GM12892 (cell line): ENCODE results near the gene USP3.
"Not testable (repeated sequence)": the region's sequence is repeated elsewhere in the genome, so short reads cannot be mapped to it uniquely, and the experiment has no call there.

Experiments
- DNase-seq: peaks from one replicate; pipeline ENCODE4 v3.0.0; 2011; ENCODE audit not compliant: insufficient read length
- FAIRE-seq: peaks from 2 replicates; lab custom pipeline; 2011; peaks lifted over from hg19 to GRCh38; lab: Jason Lieb, UNC
- POLR2A ChIP-seq: IDR thresholded peaks from 2 replicates; pipeline ENCODE4 v1.6.1; 2011; ENCODE audit warnings: low read depth, low read length, control low read depth
- POLR2AphosphoS5 ChIP-seq: IDR thresholded peaks from 2 replicates; pipeline ENCODE4 v1.6.1; 2011; ENCODE audit warnings: low read depth, low read length, control low read depth
- TAF1 ChIP-seq: IDR thresholded peaks from 2 replicates; pipeline ENCODE4 v1.6.1; 2011; ENCODE audit warnings: low read depth, mild to moderate bottlenecking, control low read depth, low read length, borderline replicate concordance

USP3 gene

GRCh38 chr15:63509955-63510940 is 5.9 kb downstream of the USP3 start:
- TF ChIP-seq POLR2AphosphoS5: no peak
- TF ChIP-seq POLR2A: no peak
- no peak for TF ChIP-seq TAF1
- DNase-seq (no peak), FAIRE-seq (no peak)

DNA sequence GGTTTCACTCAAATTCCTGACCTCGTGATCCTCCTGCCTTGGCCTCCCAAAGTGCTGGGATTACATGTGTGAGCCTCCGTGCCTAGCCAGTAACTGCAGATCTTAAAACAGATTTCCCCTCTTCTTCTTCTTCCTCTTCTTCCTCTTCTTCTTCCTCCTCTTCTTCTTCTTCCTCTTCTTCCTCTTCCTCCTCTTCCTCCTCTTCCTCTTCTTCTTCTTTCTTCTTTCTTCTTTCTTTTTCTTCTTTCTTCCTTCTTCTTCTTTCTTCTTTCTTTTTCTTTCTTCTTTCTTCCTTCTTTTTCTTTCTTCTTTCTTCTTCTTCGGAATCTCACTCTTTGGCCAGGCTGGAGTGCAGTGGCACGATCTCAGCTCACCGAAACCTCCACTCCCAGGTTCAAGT is 7.8 kb downstream of the USP3 start:
- FAIRE-seq (no peak), DNase-seq (no peak)
- TF ChIP-seq TAF1: no peak
- no peak for TF ChIP-seq POLR2A
- TF ChIP-seq POLR2AphosphoS5: no peak

GRCh38 chr15:63513271-63513670 is 8.9 kb downstream of the USP3 start:
- TF ChIP-seq POLR2AphosphoS5 (no peak), TAF1 (no peak), POLR2A (no peak)
- no peak for FAIRE-seq
- DNase-seq: no peak

GRCh38 chr15:63513728-63514127 is 9.3 kb downstream of the USP3 start:
- TF ChIP-seq POLR2AphosphoS5 (no peak), POLR2A (no peak), TAF1 (no peak)
- DNase-seq (no peak), FAIRE-seq (no peak)

DNA sequence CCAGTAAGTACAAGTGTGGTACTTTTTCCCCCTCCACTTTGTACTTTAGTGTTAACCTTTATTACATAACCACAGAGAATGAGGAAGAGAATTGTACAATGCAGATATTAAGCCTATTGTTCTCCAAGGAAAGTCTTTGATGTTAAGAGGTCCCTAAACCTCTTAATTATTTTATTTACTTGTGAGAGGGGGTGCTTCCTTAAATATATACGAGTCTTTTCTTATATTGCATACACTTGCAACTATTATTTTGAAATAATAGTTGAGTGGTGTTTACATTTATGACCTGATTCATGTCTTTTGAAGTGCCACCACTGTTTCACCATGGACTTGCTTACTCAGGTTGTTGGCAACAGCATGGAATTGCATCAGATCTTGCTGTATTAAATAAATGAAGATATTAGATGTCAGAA is 10.1 kb downstream of the USP3 start:
- no peak for DNase-seq
- no peak for TF ChIP-seq POLR2AphosphoS5
- no peak for TF ChIP-seq POLR2A
- no peak for TF ChIP-seq TAF1
- FAIRE-seq: no peak

GRCh38 chr15:63517202-63517601 is 12.8 kb downstream of the USP3 start:
- TF ChIP-seq POLR2AphosphoS5: no peak
- no peak for TF ChIP-seq TAF1
- no peak for TF ChIP-seq POLR2A
- FAIRE-seq: no peak
- no peak for DNase-seq

DNA sequence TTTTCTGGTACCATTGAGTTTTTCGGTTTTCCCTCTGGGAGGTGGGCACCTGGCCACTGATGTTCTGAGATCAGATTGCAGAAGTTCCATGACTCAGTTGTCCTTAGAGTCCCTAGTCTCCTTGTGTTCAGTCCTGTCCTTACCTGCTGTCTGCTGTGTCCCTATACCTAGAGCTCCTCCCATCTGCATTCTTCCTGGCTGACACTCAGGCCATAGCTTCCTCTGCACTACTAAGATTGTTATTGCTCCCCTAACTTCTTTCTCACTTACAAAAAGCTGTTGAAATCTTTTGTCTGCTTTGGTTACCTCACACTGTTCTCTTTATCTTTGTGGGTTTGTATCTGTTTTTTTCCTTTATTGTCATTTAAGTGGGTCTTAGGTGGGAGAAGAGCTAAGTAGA is 13.2 kb downstream of the USP3 start:
- DNase-seq (no peak), FAIRE-seq (no peak)
- no peak for TF ChIP-seq POLR2A
- TF ChIP-seq TAF1: no peak
- TF ChIP-seq POLR2AphosphoS5: no peak

DNA sequence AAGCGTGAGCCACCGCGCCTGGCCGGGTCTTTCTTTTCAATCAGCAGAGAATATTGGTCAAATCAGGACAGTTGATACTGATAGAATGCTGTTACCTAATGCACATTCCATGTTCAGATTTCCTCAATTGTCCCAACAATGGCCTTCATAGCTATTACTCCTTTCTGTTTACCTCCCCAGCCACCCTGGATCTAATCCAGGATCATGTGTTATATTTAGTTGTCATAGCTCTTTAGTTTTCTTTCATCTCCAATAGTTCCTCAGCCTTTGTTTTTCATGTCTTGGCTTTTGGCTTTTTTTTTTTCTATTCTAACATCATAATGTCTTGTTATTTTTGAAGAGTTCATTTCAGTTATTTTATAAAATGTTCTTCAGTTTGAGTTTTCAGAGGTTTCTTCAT is 14.6 kb downstream of the USP3 start:
- FAIRE-seq (no peak), DNase-seq (no peak)
- TF ChIP-seq POLR2AphosphoS5 (no peak), POLR2A (no peak), TAF1 (no peak)

DNA sequence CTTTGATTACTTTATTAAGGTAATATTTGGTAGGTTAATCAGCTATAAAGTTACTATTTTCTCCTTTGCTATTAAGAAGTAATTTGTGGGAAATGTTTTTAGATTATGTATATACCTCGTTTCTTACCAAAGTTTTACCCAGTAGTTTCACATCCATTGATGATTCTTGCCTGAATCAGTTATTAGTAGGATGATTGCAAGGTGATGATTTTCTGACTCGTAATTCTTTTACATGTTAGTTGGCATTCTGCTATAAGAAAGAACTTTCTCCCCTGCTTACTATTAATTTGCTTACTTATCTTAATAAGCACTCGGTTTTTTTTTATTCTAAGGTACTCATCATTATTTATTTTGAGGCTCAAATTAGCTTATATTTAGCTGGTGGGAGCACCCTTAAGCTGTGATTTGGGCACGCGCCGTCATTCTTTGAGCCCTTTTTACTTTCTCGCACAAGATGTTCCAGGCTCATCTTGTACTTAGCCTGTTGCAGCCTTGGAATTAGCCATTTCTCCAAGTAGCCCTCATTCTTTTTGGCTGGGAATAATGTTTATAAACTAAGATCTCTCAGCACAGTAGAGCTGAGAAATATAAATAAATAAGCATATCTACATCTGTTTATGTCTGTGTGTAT is 15.3 kb downstream of the USP3 start:
- TF ChIP-seq POLR2AphosphoS5: no peak
- TF ChIP-seq POLR2A: no peak
- no peak for TF ChIP-seq TAF1
- DNase-seq (no peak), FAIRE-seq (no peak)

DNA sequence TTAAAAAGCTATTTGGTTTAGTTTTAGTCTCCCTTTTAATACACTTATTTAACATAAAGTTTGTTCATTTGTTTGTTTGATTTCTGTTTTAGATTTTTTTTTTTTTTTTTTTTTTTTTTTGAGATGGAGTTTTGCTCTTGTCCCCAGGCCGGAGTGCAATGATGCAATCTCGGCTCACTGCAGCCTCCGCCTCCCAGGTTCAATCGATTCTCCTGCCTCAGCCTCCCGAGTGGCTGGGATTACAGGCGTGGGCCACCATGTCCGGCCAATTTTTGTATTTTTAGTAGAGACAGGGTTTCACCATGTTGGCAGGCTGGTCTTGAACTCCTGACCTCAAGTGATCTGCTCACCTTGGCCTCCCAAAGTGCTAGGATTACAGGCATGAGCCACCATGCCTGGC is 16.1 kb downstream of the USP3 start:
- FAIRE-seq, DNase-seq: not testable (repeated sequence)

GRCh38 chr15:63522225-63522578 is 17.8 kb downstream of the USP3 start:
- FAIRE-seq (no peak), DNase-seq (no peak)
- no peak for TF ChIP-seq TAF1
- TF ChIP-seq POLR2AphosphoS5: no peak
- TF ChIP-seq POLR2A: no peak

- no peak for TF ChIP-seq POLR2AphosphoS5
- TF ChIP-seq TAF1: no peak
- TF ChIP-seq POLR2A: no peak
- DNase-seq (no peak), FAIRE-seq (no peak)
Measured at GRCh38 chr15:63523306-63523990, 19.1 kb downstream of the USP3 start.
